Glutamatergic neuron (in vitro differentiated cells): ENCODE results near the gene UNC13A. TPM values are rescaled to one million over a fixed set of nuclear protein-coding genes. Genes with fewer than 3 reads are reported as not detected.

Experiments used
- DNase-seq: peaks from one replicate; pipeline ENCODE4 v3.0.0; 2022
- H3K27ac Mint-ChIP-seq: one replicate; pipeline ENCODE4 v1.8.0; 2020; ENCODE audit warnings: mild to moderate bottlenecking, mixed read lengths, inconsistent platforms; ENCODE audit not compliant: unreplicated experiment
- H3K27me3 Mint-ChIP-seq: one replicate; pipeline ENCODE4 v1.8.0; 2020; ENCODE audit warnings: mild to moderate bottlenecking, moderate library complexity, mixed read lengths, inconsistent platforms; ENCODE audit not compliant: unreplicated experiment
- H3K36me3 Mint-ChIP-seq: one replicate; pipeline ENCODE4 v1.8.0; 2020; ENCODE audit warnings: mild to moderate bottlenecking, mixed read lengths, inconsistent platforms; ENCODE audit not compliant: unreplicated experiment
- H3K4me1 Mint-ChIP-seq: one replicate; pipeline ENCODE4 v1.8.0; 2020; ENCODE audit warnings: mild to moderate bottlenecking, low read depth, mixed read lengths, inconsistent platforms; ENCODE audit not compliant: unreplicated experiment
- H3K4me3 Mint-ChIP-seq: one replicate; pipeline ENCODE4 v1.8.0; 2020; ENCODE audit warnings: mild to moderate bottlenecking, mixed read lengths, inconsistent platforms; ENCODE audit not compliant: unreplicated experiment
- H3K9me3 Mint-ChIP-seq: one replicate; pipeline ENCODE4 v1.8.0; 2020; ENCODE audit warnings: mild to moderate bottlenecking, moderate library complexity, mixed read lengths, inconsistent platforms; ENCODE audit not compliant: unreplicated experiment
- total RNA-seq: library from RNA; stranded (reverse); fragmentation: NEBNext Ultra II Directional; extraction: Animal tissue kit (Norgen Biotek cat#: 25700); gene quantifications from one replicate; pipeline ENCODE4 v1.2.1, GENCODE V29; 2021; ENCODE audit not compliant: unreplicated experiment
- TF ChIP-seq, protein P1 (sequence below): fragments of 200-600 bp; sonication (generic); IDR thresholded peaks from one replicate; pipeline ENCODE4 v1.5.0; 2021; ENCODE audit not compliant: partially characterized antibody, unreplicated experiment

Gene UNC13A
- total RNA-seq, 1 donor from 2014 or later = 79.7 TPM

GRCh38 chr19:17607936-17608335, 80.2 kb downstream of the UNC13A start:
- TF ChIP-seq, protein P1, sequence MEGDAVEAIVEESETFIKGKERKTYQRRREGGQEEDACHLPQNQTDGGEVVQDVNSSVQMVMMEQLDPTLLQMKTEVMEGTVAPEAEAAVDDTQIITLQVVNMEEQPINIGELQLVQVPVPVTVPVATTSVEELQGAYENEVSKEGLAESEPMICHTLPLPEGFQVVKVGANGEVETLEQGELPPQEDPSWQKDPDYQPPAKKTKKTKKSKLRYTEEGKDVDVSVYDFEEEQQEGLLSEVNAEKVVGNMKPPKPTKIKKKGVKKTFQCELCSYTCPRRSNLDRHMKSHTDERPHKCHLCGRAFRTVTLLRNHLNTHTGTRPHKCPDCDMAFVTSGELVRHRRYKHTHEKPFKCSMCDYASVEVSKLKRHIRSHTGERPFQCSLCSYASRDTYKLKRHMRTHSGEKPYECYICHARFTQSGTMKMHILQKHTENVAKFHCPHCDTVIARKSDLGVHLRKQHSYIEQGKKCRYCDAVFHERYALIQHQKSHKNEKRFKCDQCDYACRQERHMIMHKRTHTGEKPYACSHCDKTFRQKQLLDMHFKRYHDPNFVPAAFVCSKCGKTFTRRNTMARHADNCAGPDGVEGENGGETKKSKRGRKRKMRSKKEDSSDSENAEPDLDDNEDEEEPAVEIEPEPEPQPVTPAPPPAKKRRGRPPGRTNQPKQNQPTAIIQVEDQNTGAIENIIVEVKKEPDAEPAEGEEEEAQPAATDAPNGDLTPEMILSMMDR = no peak

DNA sequence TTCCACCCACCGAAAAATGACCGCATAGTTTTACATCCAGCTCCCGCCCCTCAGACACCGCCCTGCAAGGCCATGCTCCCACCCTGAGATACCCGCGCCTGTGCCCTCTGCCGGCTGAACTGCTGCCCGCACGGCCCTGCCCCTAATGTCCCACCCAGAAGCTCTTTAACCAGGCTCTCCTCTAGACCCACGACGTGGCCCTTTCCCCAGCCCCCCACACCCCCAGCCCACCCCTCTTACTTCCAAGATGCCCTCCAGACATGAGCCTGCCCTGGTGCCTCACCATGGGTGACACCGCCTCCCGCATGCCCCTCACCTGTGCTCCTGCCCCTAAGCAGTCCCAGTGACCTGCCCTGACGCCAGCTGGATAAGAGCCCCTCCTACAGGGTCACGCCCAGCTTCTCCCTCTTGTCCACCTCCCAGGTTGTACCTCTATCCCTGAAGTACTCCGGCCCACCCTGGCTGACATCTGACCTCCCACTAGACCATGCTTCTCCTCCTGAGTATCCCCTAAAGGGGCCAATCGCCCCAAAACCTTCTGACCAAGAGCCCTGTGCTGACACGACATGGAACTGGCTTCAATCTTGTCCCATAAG, 81.5 kb downstream of the UNC13A start:
- Mint-ChIP-seq H3K27me3 (peaks cover 7% of the 10 kb centered on the region), H3K27ac (peak overlapping the region; percentile 68), H3K4me3 (peak overlapping the region; percentile 83), H3K4me1 (peaks cover 1% of the 10 kb centered on the region), H3K36me3 (no peaks in the 10 kb centered on the region), H3K9me3 (peaks cover 3% of the 10 kb centered on the region)
- TF ChIP-seq, protein P1 = no peak
- DNase-seq = no peak

More at GRCh38 chr19:17607936-17608335, 80.2 kb downstream of the UNC13A start:
- peaks cover 5% of the 10 kb centered on the region for H3K36me3 Mint-ChIP-seq
- peaks cover 3% of the 10 kb centered on the region for H3K9me3 Mint-ChIP-seq
- H3K27ac Mint-ChIP-seq = no peak overlapping the region
- peaks cover 8% of the 10 kb centered on the region for H3K27me3 Mint-ChIP-seq
- peaks cover 1% of the 10 kb centered on the region for H3K4me1 Mint-ChIP-seq
- no peak overlapping the region for H3K4me3 Mint-ChIP-seq
- DNase-seq = no peak

DNA sequence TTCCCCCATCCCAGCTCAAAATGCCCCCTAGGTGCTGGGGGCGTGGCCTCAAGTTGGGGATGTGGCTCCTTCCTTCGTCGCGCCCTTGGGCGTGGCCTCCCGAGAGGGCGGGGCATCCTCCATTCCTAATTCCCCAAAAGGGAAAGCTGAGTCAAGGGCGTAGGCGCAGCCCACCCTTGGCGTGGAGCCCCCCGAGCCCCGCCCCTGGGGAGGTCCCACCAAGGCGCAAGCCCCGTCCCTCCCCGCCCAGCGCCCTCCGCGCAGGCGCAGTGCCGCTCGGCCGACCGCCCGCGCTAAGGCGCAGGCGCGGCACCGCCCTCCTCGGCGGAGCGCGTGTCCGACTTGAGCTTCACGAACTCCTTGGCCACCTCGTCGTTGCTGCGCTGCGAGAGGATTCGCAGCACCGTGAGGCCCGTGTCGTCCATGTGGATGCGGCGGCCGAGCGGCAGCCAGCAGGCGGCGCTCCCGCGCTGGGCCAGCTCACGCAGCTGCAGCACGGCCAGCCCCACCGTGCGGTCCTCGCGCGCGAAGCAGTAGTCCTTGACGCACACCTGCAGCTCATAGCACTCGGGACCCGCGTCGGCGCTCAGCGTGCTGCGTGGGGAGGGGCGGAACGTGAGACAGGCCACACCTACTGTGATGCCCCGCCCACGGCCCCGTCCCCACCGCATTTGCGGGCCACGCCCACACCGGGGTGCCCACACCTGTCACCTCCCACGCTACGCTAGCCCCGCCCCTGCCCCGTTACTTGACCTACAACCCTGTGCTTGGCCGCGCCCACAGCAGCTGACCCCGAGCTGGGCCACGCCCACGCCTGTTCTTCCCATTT, 82.2 kb downstream of the UNC13A start:
- H3K36me3 Mint-ChIP-seq = no peaks in the 10 kb centered on the region
- H3K4me3 Mint-ChIP-seq = peak overlapping the region; percentile 83

GRCh38 chr19:17605117-17605516, 83.0 kb downstream of the UNC13A start:
- TF ChIP-seq, protein P1 = no peak
- Mint-ChIP-seq H3K4me3 (no peak overlapping the region), H3K36me3 (no peaks in the 10 kb centered on the region), H3K27ac (no peak overlapping the region), H3K4me1 (peaks cover 1% of the 10 kb centered on the region), H3K9me3 (peaks cover 6% of the 10 kb centered on the region), H3K27me3 (peaks cover 7% of the 10 kb centered on the region)
- no peak for DNase-seq

More for the DNA sequence above, 82.2 kb downstream of the UNC13A start:
- Mint-ChIP-seq H3K27ac (no peak overlapping the region), H3K27me3 (peaks cover 7% of the 10 kb centered on the region), H3K4me1 (peaks cover 1% of the 10 kb centered on the region), H3K9me3 (peaks cover 5% of the 10 kb centered on the region)
- TF ChIP-seq, protein P1 = peak; percentile 80
- DNase-seq = peak; percentile 88
